Right atrium auricular region (tissue), 2 donors: Measurements from ENCODE around the gene MUSTN1. TPM values are rescaled to one million over a fixed set of nuclear protein-coding genes. Genes with fewer than 3 reads are reported as not detected.

Source experiments
- DNase-seq: peaks from one replicate; pipeline ENCODE4 v3.0.0-alpha.2; 2019; ENCODE audit warnings: low spot score
- H3K27ac ChIP-seq, 2 donors: fragments of 200-600 bp; sonication (generic); 1 replicate in 1 of 2; 2 replicates in 1 of 2; pipeline ENCODE4 v1.5.1; 2016 to 2019
- H3K27me3 ChIP-seq, 2 donors: fragments of 200-600 bp; sonication (generic); one replicate each; pipeline versions ENCODE4 v1.5.1 to v1.6.0; 2017 to 2019
- H3K36me3 ChIP-seq: fragments of 200-600 bp; sonication (generic); one replicate; pipeline ENCODE4 v1.5.1; 2016
- H3K4me1 ChIP-seq, 2 donors: fragments of 200-600 bp; sonication (generic); one replicate each; pipeline versions ENCODE4 v1.5.1 to v1.6.0; 2017 to 2019
- H3K4me3 ChIP-seq, 2 donors: fragments of 200-600 bp; sonication (generic); 1 replicate in 1 of 2; 2 replicates in 1 of 2; pipeline ENCODE4 v1.5.1; 2017 to 2019; ENCODE audit warnings: mild to moderate bottlenecking in 1 of 2, moderate library complexity in 1 of 2
- H3K9me3 ChIP-seq, 2 donors: fragments of 200-600 bp; sonication (generic); one replicate each; pipeline ENCODE4 v1.5.1; 2019
- total RNA-seq, 2 donors: library from RNA; depleted of rRNA; stranded (reverse); fragments of >200 nt; gene quantifications; one replicate each; pipeline ENCODE4 v1.1.0, GENCODE V29; 2016
- TF ChIP-seq, protein P1 (sequence below), 2 donors: fragments of 200-600 bp; sonication (generic); IDR thresholded peaks; one replicate each; pipeline ENCODE4 v1.5.1; 2019; ENCODE audit warnings: antibody characterized with exemption in 2 of 2

The MUSTN1 gene
- total RNA-seq, 2 donors from 2014 or later: 43.8 to 45.0 TPM

DNA sequence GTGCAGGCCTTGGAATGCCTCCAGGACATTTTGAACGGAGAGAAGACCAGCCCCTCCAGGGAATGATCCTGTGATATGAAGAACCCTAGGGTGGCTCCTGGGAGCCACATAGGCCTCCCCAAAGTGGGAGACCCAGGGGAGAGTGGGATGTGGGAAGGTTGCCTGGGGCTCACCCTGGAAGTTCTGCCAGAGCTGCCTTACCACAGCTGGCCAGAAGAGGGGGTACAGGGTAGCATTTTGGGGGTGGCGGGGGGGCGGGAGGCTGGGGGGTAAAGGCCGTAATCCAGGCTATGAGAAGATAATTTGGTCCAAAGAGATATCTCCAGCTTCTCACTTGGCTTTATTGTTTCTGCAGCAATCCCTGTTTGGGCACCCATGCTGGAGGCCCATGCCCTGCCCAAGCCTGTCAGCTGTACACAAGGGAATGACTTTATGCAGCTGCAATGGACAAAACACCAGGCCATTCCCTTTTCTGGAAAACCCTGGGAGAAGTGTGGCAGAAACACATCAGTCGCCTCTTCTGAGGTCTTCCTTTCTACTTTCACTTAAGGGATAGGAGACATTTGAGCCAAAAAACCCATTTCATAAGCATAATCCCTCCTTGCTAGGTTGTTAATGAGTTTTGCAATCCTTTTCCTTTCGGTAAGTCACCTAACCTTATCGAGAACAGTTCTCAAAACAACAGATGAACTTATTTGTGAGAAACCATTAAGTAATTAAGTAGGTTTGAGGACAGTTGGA lies 11.0 kb upstream of the MUSTN1 start:
- peak overlapping the region; percentile 69 to 88 for H3K27ac ChIP-seq
- no peak for DNase-seq
- H3K9me3 ChIP-seq: no peaks in the 10 kb centered on the region
- H3K4me3 ChIP-seq: no peak overlapping the region
- TF ChIP-seq, protein P1, sequence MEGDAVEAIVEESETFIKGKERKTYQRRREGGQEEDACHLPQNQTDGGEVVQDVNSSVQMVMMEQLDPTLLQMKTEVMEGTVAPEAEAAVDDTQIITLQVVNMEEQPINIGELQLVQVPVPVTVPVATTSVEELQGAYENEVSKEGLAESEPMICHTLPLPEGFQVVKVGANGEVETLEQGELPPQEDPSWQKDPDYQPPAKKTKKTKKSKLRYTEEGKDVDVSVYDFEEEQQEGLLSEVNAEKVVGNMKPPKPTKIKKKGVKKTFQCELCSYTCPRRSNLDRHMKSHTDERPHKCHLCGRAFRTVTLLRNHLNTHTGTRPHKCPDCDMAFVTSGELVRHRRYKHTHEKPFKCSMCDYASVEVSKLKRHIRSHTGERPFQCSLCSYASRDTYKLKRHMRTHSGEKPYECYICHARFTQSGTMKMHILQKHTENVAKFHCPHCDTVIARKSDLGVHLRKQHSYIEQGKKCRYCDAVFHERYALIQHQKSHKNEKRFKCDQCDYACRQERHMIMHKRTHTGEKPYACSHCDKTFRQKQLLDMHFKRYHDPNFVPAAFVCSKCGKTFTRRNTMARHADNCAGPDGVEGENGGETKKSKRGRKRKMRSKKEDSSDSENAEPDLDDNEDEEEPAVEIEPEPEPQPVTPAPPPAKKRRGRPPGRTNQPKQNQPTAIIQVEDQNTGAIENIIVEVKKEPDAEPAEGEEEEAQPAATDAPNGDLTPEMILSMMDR (IDR thresholded peaks at IDR 0.05): peak; percentile 31 to 71
- peaks cover 23% of the 10 kb centered on the region for H3K36me3 ChIP-seq
- no peaks in the 10 kb centered on the region for H3K27me3 ChIP-seq
- peaks cover 0 to 61% of the 10 kb centered on the region in 2 donors for H3K4me1 ChIP-seq

DNA sequence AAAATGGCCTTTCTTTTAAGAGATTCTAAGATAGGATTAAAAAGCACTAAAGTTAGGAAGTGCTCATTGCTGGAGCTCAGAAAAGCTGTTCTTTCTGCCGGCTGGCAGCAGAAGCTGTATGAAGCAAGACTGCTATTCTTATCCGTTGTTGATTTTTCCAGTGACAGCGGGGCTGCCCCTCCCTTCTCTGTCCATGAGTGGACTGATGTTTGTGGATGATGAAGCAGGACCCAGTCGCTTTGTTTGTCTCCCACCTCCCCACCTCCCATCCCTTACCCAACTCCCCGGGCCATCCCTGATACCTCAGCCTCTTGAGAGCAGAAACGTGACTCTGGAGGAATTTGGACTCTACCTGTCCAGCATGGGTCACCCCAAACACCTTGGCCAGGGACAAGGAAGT lies 10.3 kb upstream of the MUSTN1 start:
- TF ChIP-seq, protein P1 (IDR thresholded peaks at IDR 0.05): no peak
- H3K4me1 ChIP-seq: peaks cover 0 to 63% of the 10 kb centered on the region in 2 donors
- no peak overlapping the region for H3K4me3 ChIP-seq
- peak overlapping the region; percentile 69 to 88 for H3K27ac ChIP-seq
- H3K27me3 ChIP-seq: no peaks in the 10 kb centered on the region
- peak; percentile 88 for DNase-seq
- H3K36me3 ChIP-seq: peaks cover 23% of the 10 kb centered on the region
- no peaks in the 10 kb centered on the region for H3K9me3 ChIP-seq

DNA sequence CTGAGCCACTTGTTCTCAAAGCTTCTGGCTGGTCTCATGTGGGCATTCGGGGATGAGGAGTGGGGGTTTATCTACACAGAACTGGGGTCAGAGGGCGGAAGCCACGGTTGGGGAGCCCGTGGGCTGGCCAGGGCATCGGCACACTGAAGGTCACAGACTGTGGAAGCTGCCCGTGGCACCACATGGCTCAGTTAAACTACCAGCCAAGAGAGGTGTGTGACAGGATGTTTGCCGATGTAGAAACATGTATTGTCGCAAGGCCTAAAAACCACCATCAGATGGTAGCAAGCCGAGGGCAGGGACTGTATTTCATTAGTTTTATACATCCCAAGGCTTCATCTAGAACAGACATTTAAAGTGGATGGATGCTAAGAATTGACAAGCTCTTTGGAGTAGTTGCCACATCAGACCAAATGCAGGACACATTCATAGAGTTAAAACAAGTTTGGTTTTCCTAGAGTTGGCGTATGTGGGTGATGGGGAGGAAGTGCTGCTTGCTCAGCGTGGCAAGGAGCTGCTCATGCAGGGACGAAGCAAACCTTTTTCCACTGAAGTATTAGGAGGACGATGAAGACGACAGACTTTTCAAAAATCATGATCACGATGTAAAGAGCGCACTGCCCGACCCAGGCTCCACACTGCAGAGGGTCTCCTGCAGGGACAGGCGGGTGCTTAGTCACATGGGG lies 9.6 kb upstream of the MUSTN1 start:
- H3K27me3 ChIP-seq: no peaks in the 10 kb centered on the region
- no peaks in the 10 kb centered on the region for H3K9me3 ChIP-seq
- DNase-seq: no peak
- H3K4me1 ChIP-seq: peaks cover 0 to 63% of the 10 kb centered on the region in 2 donors
- H3K27ac ChIP-seq: peak overlapping the region; percentile 69 to 88
- H3K36me3 ChIP-seq: peaks cover 18% of the 10 kb centered on the region
- no peak overlapping the region for H3K4me3 ChIP-seq
- TF ChIP-seq, protein P1 (IDR thresholded peaks at IDR 0.05): no peak

DNA sequence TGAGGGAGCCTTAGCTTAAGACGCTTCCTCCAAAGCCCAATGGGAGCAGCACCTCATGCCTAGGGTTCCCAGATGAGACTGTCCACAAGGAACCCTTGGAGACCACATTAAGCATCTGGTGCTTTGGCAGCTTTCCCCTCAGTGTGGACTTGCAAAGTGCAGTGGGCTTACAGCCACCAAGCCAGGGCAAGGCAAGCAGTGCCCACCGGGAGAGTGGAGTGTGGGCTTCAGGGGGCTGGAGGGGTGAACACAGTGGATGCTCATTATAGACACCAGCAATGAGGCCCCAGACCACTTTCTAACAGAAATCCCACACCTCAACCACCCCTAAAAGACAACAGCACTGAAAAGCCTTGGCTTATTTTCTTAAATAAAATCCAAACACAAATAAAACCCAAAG lies 9.1 kb upstream of the MUSTN1 start:
- Histone ChIP-seq H3K27ac (peak overlapping the region; percentile 69 to 88), H3K27me3 (no peaks in the 10 kb centered on the region), H3K9me3 (no peaks in the 10 kb centered on the region), H3K4me1 (peaks cover 0 to 63% of the 10 kb centered on the region in 2 donors), H3K4me3 (no peak overlapping the region), H3K36me3 (peaks cover 13% of the 10 kb centered on the region)
- no peak for DNase-seq
- TF ChIP-seq, protein P1 (IDR thresholded peaks at IDR 0.05): no peak

DNA sequence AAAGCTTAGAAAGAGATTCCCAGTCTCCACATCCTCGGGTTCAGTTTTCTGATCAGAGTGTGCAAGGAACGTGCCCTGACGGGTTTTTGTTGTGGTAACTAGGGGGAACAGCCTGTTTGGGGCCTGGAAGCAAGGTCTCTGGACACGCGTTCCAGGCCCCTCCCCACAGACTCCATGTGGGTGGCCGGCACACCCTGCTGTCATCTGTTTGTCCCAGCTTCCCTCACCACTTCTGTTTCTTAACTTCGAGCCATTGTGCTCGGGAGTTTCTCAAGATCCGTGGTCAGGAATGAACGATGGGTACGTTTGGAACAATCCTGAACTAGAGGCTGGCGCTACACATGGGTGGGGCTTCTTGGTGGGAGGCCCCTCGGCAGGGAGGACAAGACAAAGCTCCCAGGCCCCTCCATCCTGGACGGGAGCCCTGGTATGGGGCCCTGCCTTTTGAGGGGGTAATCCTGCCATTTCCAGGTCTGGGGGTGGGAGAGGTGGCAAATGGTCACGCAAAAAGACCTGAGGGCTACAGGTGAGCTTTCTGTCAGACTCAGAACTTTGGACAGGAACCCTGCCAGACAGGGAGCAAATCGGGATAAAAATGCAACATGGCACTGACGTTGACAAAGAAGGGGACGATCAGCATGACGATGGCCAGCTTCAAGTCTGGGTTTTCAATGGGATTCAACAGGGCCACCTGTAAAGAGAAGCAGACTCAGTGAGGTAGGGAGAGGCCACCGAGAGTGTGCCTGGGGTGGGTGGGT lies 8.5 kb upstream of the MUSTN1 start:
- no peak for DNase-seq
- Histone ChIP-seq H3K4me3 (no peak overlapping the region), H3K4me1 (peaks cover 0 to 63% of the 10 kb centered on the region in 2 donors), H3K9me3 (no peaks in the 10 kb centered on the region), H3K27me3 (no peaks in the 10 kb centered on the region), H3K27ac (peak overlapping the region; percentile 69 to 88), H3K36me3 (peaks cover 9% of the 10 kb centered on the region)
- TF ChIP-seq, protein P1 (IDR thresholded peaks at IDR 0.05): no peak
